Activated naive CD4-positive, alpha-beta T cell treated with anti-CD3 and anti-CD28 coated beads for 36 hours (primary cell): Measurements from ENCODE around the gene IBA57. TPM values are rescaled to one million over a fixed set of nuclear protein-coding genes. Genes with fewer than 3 reads are reported as not detected.
A peak's percentile ranks its signal among the peaks of the same experiment; 100 is the strongest.

ENCODE experiments used
- CTCF ChIA-PET: fragments of 350-600 bp; sonication (Branson Sonifier 250); formaldehyde crosslinking; loops from one replicate; lab custom pipeline; 2021; ENCODE audit warnings: antibody characterized with exemption; lab: Charles Lee
- DNase-seq: peaks from one replicate; pipeline ENCODE4 v3.0.0-alpha.2; 2020
- H3K27ac Mint-ChIP-seq: one replicate; pipeline ENCODE4 v1.8.0; 2021; ENCODE audit warnings: mild to moderate bottlenecking, mixed read lengths
- H3K27me3 Mint-ChIP-seq: one replicate; pipeline ENCODE4 v1.8.0; 2021; ENCODE audit warnings: low read depth, mixed read lengths
- H3K36me3 Mint-ChIP-seq: one replicate; pipeline ENCODE4 v1.8.0; 2021; ENCODE audit warnings: low read depth, mixed read lengths
- H3K4me1 Mint-ChIP-seq: one replicate; pipeline ENCODE4 v1.8.0; 2021; ENCODE audit warnings: low read depth, mixed read lengths
- H3K4me3 Mint-ChIP-seq: one replicate; pipeline ENCODE4 v1.8.0; 2021; ENCODE audit warnings: mild to moderate bottlenecking, moderate library complexity, mixed read lengths
- H3K9me3 Mint-ChIP-seq: one replicate; pipeline ENCODE4 v1.8.0; 2021; ENCODE audit warnings: mixed read lengths
- intact Hi-C: fragments of 100-400 bp; cut with micrococcal nuclease; formaldehyde crosslinking; loops from one replicate; pipeline ENCODE4 v1.15.1; 2023
- total RNA-seq, 2 experiments: library from RNA; stranded (reverse); gene quantifications; one replicate each; pipeline ENCODE4 v1.2.3, GENCODE V29; 2021

The IBA57 gene
- total RNA-seq, 2 experiments from 2014 or later: 4.9 to 5.5 TPM

- no peak overlapping the region for H3K4me3 Mint-ChIP-seq
- no peaks in the 10 kb centered on the region for H3K4me1 Mint-ChIP-seq
- DNase-seq: no peak
- no peaks in the 10 kb centered on the region for H3K36me3 Mint-ChIP-seq
- no peak overlapping the region for H3K27ac Mint-ChIP-seq
- CTCF ChIA-PET: no interaction called here
- H3K9me3 Mint-ChIP-seq: no peaks in the 10 kb centered on the region
- intact Hi-C loops: no loop called here
- peaks cover 11% of the 10 kb centered on the region for H3K27me3 Mint-ChIP-seq
Measured at GRCh38 chr1:228208831-228209551, 43.4 kb downstream of the IBA57 start.

GRCh38 chr1:228209657-228210056 lies 44.1 kb downstream of the IBA57 start:
- Mint-ChIP-seq H3K4me3 (no peak overlapping the region), H3K27ac (no peak overlapping the region), H3K9me3 (no peaks in the 10 kb centered on the region), H3K27me3 (peaks cover 11% of the 10 kb centered on the region), H3K36me3 (no peaks in the 10 kb centered on the region), H3K4me1 (no peaks in the 10 kb centered on the region)
- no peak for DNase-seq
- CTCF ChIA-PET: no interaction called here
- intact Hi-C loops: loop anchor here (5.0 kb wide), 1 partner anchor 293 kb away; no protein-coding TSS in a partner anchor

GRCh38 chr1:228210076-228210651 lies 44.6 kb downstream of the IBA57 start:
- Mint-ChIP-seq H3K4me3 (no peak overlapping the region), H3K27ac (no peak overlapping the region), H3K4me1 (no peaks in the 10 kb centered on the region), H3K27me3 (peaks cover 8% of the 10 kb centered on the region), H3K9me3 (no peaks in the 10 kb centered on the region), H3K36me3 (no peaks in the 10 kb centered on the region)
- no peak for DNase-seq
- intact Hi-C loops: loop anchor here (5.0 kb wide), 1 partner anchor 292 kb away; no protein-coding TSS in a partner anchor
- CTCF ChIA-PET: no interaction called here

- no peak for DNase-seq
- peaks cover 3% of the 10 kb centered on the region for H3K27me3 Mint-ChIP-seq
- CTCF ChIA-PET: no interaction called here
- no peaks in the 10 kb centered on the region for H3K4me1 Mint-ChIP-seq
- intact Hi-C loops: loop anchor here (5.0 kb wide), 1 partner anchor 291 kb away; no protein-coding TSS in a partner anchor
- peak overlapping the region; percentile 16 for H3K4me3 Mint-ChIP-seq
- H3K36me3 Mint-ChIP-seq: no peaks in the 10 kb centered on the region
- H3K9me3 Mint-ChIP-seq: no peaks in the 10 kb centered on the region
- no peak overlapping the region for H3K27ac Mint-ChIP-seq
Measured at GRCh38 chr1:228210712-228211530, 45.3 kb downstream of the IBA57 start.

GRCh38 chr1:228211531-228212414 lies 46.2 kb downstream of the IBA57 start:
- no peak for DNase-seq
- Mint-ChIP-seq H3K27me3 (no peaks in the 10 kb centered on the region), H3K4me3 (peak overlapping the region; percentile 16), H3K27ac (no peak overlapping the region), H3K36me3 (no peaks in the 10 kb centered on the region), H3K4me1 (no peaks in the 10 kb centered on the region), H3K9me3 (no peaks in the 10 kb centered on the region)
- intact Hi-C loops: loop anchor here (2.0 to 5.0 kb wide), 6 partner anchors 65 to 303 kb away; partner anchors contain the start of gene TRIM11
- CTCF ChIA-PET: no interaction called here

- peak overlapping the region; percentile 83 for H3K4me3 Mint-ChIP-seq
- DNase-seq: no peak
- no peaks in the 10 kb centered on the region for H3K36me3 Mint-ChIP-seq
- no peak overlapping the region for H3K27ac Mint-ChIP-seq
- intact Hi-C loops: loop anchor here (2.0 to 5.0 kb wide), 6 partner anchors 64 to 302 kb away; partner anchors contain the start of gene TRIM11
- CTCF ChIA-PET: no interaction called here
- H3K4me1 Mint-ChIP-seq: no peaks in the 10 kb centered on the region
- H3K9me3 Mint-ChIP-seq: no peaks in the 10 kb centered on the region
- H3K27me3 Mint-ChIP-seq: no peaks in the 10 kb centered on the region
Measured at GRCh38 chr1:228212415-228212965, 46.9 kb downstream of the IBA57 start.

- DNase-seq: peak; percentile 92
- intact Hi-C loops: loop anchor here (1.0 to 5.0 kb wide), 7 partner anchors 47 to 302 kb away; partner anchors contain the start of gene TRIM11
- Mint-ChIP-seq H3K27ac (peak overlapping the region; percentile 50), H3K4me3 (peak overlapping the region; percentile 83), H3K27me3 (no peaks in the 10 kb centered on the region), H3K9me3 (no peaks in the 10 kb centered on the region), H3K36me3 (no peaks in the 10 kb centered on the region), H3K4me1 (no peaks in the 10 kb centered on the region)
- CTCF ChIA-PET: interaction anchor here (0.6 to 1.5 kb wide), 5 partner anchors 14 to 52 kb away, joined by 3 to 4 read pairs (median 3); no protein-coding TSS in a partner anchor
Measured at GRCh38 chr1:228212966-228213844, 47.6 kb downstream of the IBA57 start.

- peak overlapping the region; percentile 62 for H3K4me3 Mint-ChIP-seq
- intact Hi-C loops: loop anchor here (1.0 to 5.0 kb wide), 7 partner anchors 48 to 301 kb away; partner anchors contain the start of gene TRIM11
- no peak overlapping the region for H3K27ac Mint-ChIP-seq
- H3K4me1 Mint-ChIP-seq: no peaks in the 10 kb centered on the region
- H3K9me3 Mint-ChIP-seq: no peaks in the 10 kb centered on the region
- DNase-seq: no peak
- CTCF ChIA-PET: interaction anchor here (0.6 to 1.5 kb wide), 6 partner anchors 13 to 249 kb away, joined by 3 to 4 read pairs (median 3); no protein-coding TSS in a partner anchor
- H3K27me3 Mint-ChIP-seq: no peaks in the 10 kb centered on the region
- H3K36me3 Mint-ChIP-seq: no peaks in the 10 kb centered on the region
Measured at GRCh38 chr1:228213917-228214808, 48.6 kb downstream of the IBA57 start.

- no peak overlapping the region for H3K27ac Mint-ChIP-seq
- H3K27me3 Mint-ChIP-seq: no peaks in the 10 kb centered on the region
- H3K4me3 Mint-ChIP-seq: no peak overlapping the region
- no peaks in the 10 kb centered on the region for H3K4me1 Mint-ChIP-seq
- CTCF ChIA-PET: interaction anchor here (0.5 to 1.2 kb wide), 2 partner anchors 248 to 1253 kb away, joined by 3 to 7 read pairs; no protein-coding TSS in a partner anchor
- no peaks in the 10 kb centered on the region for H3K9me3 Mint-ChIP-seq
- intact Hi-C loops: loop anchor here (5.0 kb wide), 1 partner anchor 287 kb away; no protein-coding TSS in a partner anchor
- DNase-seq: no peak
- no peaks in the 10 kb centered on the region for H3K36me3 Mint-ChIP-seq
Measured at GRCh38 chr1:228214921-228215662, 49.5 kb downstream of the IBA57 start.
